ENCODE results near the gene BIN1. TPM values are rescaled to one million over a fixed set of nuclear protein-coding genes. Genes with fewer than 3 reads are reported as not detected.

BIN1 gene
- total RNA-seq, 5 donors from 2014 or later (not counting 1 experiment from before 2014, with no cell fraction given) = 144 to 172 (median 151) TPM

DNA sequence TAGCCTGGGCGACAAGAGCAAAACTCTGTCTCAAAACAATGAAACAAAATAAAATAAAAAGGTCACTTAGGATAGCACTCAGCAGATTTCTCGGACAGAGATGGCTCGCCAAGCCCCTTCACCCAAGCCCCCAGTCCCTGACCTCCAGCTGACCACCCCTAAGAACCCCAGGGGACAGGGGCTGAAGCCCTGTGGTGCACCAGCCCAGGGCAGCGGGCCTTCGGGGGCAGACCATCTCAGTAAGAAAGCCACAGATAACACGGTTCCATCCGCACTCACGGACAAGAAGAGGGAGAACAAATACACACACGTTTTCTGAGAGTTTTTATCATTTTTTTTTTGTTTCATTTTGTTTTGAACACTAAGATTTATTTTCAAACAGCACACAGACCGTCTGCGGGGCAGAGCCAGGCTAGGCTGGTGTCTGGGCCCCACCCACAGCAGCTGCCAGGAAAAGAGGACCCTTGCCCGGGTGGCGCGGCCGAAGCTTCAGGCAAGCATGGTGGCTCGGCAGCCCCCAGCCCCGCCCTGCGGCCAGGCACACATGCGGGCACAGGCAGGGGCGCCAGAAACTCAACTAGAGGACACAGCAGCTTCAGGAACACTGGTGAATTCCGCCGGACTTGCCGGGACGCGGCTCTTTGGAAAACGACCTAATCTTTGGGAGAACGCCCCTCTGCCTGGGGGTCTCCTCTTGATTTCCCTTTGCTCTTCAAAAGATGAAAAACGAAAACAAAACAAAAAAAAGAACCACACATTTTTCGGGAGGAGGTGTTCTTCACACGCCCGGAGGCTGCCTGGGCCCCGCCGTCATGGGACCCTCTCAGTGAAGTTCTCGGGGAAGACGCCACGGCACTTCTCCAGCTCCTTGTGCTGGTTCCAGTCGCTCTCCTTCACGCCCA is 59.0 kb downstream of the BIN1 start:
- DNase-seq = peak in 1 of 35 experiments; percentile 3
- Histone ChIP-seq H3K27ac (ENCODE audit: low read length) (no peak overlapping the region), H3K27me3 (replicated peaks in 1 of 2; ENCODE audit: control insufficient read depth in 2 of 2, extremely low read depth in 1 of 2, insufficient read depth in 2 of 2, low read length in 1 of 2) (no peaks in the 10 kb centered on the region), H3K9me3 (no peaks in the 10 kb centered on the region), H3K4me3 (ENCODE audit: control insufficient read depth in 1 of 2, extremely low read depth in 1 of 2, low read length in 1 of 2) (no peak overlapping the region), H3K4me1 (ENCODE audit: control insufficient read depth in 1 of 2, extremely low read depth in 1 of 2, insufficient read depth in 2 of 2, low read length in 2 of 2) (peaks cover 0 to 24% of the 10 kb centered on the region in 2 experiments), H3K36me3 (ENCODE audit: control insufficient read depth in 2 of 2, extremely low read depth in 1 of 2, insufficient read depth in 1 of 2, low read length in 1 of 2) (peaks cover 13 to 34% of the 10 kb centered on the region in 2 donors)
- Mint-ChIP-seq H3K27me3 (no peaks in the 10 kb centered on the region), H3K4me1 (peaks cover 3 to 9% (median 7%) of the 10 kb centered on the region in 3 donors), H3K9me3 (no peaks in the 10 kb centered on the region), H3K27ac (no peak overlapping the region), H3K36me3 (peaks cover 12% of the 10 kb centered on the region), H3K4me3 (no peak overlapping the region)
- 95% methylated on average over 32 of the region's 38 CpGs for WGBS (ENCODE audit: insufficient coverage)
- ChIA-PET POLR2A (no interaction called here), CTCF (no interaction called here)
- ATAC-seq (replicated peaks in 1 of 4) = no peak

GRCh38 chr2:127047054-127047453 is 59.9 kb downstream of the BIN1 start:
- CTCF ChIA-PET = interaction anchor here in 1 of 2 donors (0.6 kb wide), 1 partner anchor 663 kb away, joined by 3 read pairs; no protein-coding TSS in a partner anchor
- H3K4me1 ChIP-seq (ENCODE audit: control insufficient read depth in 1 of 2, extremely low read depth in 1 of 2, insufficient read depth in 2 of 2, low read length in 2 of 2) = peaks cover 0 to 17% of the 10 kb centered on the region in 2 experiments
- no peaks in the 10 kb centered on the region for H3K27me3 ChIP-seq (replicated peaks in 1 of 2; ENCODE audit: control insufficient read depth in 2 of 2, extremely low read depth in 1 of 2, insufficient read depth in 2 of 2, low read length in 1 of 2)
- POLR2A ChIA-PET = no interaction called here
- H3K9me3 ChIP-seq = no peaks in the 10 kb centered on the region
- 97% methylated on average over 8 of the region's 8 CpGs for WGBS (ENCODE audit: insufficient coverage)
- peaks cover 12% of the 10 kb centered on the region for H3K36me3 Mint-ChIP-seq
- no peaks in the 10 kb centered on the region for H3K9me3 Mint-ChIP-seq
- H3K27ac ChIP-seq (ENCODE audit: low read length) = no peak overlapping the region
- peaks cover 0 to 7% (median 7%) of the 10 kb centered on the region in 3 donors for H3K4me1 Mint-ChIP-seq
- H3K4me3 Mint-ChIP-seq = no peak overlapping the region
- DNase-seq (no peak), ATAC-seq (replicated peaks in 1 of 4) (no peak)
- no peak overlapping the region for H3K4me3 ChIP-seq (ENCODE audit: control insufficient read depth in 1 of 2, extremely low read depth in 1 of 2, low read length in 1 of 2)
- H3K27me3 Mint-ChIP-seq = no peaks in the 10 kb centered on the region
- H3K36me3 ChIP-seq (ENCODE audit: control insufficient read depth in 2 of 2, extremely low read depth in 1 of 2, insufficient read depth in 1 of 2, low read length in 1 of 2) = peaks cover 13 to 32% of the 10 kb centered on the region in 2 donors
- H3K27ac Mint-ChIP-seq = no peak overlapping the region

GRCh38 chr2:127046579-127046978 is 60.4 kb downstream of the BIN1 start:
- Histone ChIP-seq H3K9me3 (no peaks in the 10 kb centered on the region), H3K4me1 (ENCODE audit: control insufficient read depth in 1 of 2, extremely low read depth in 1 of 2, insufficient read depth in 2 of 2, low read length in 2 of 2) (peaks cover 0 to 17% of the 10 kb centered on the region in 2 experiments), H3K27me3 (replicated peaks in 1 of 2; ENCODE audit: control insufficient read depth in 2 of 2, extremely low read depth in 1 of 2, insufficient read depth in 2 of 2, low read length in 1 of 2) (no peaks in the 10 kb centered on the region), H3K36me3 (ENCODE audit: control insufficient read depth in 2 of 2, extremely low read depth in 1 of 2, insufficient read depth in 1 of 2, low read length in 1 of 2) (peaks cover 13 to 29% of the 10 kb centered on the region in 2 donors), H3K27ac (ENCODE audit: low read length) (no peak overlapping the region), H3K4me3 (ENCODE audit: control insufficient read depth in 1 of 2, extremely low read depth in 1 of 2, low read length in 1 of 2) (no peak overlapping the region)
- H3K27ac Mint-ChIP-seq = no peak overlapping the region
- H3K27me3 Mint-ChIP-seq = no peaks in the 10 kb centered on the region
- H3K9me3 Mint-ChIP-seq = no peaks in the 10 kb centered on the region
- no peak overlapping the region for H3K4me3 Mint-ChIP-seq
- WGBS (ENCODE audit: insufficient coverage) = 76% methylated on average over 3 of the region's 3 CpGs
- DNase-seq = no peak
- peaks cover 12% of the 10 kb centered on the region for H3K36me3 Mint-ChIP-seq
- ChIA-PET CTCF (no interaction called here), POLR2A (no interaction called here)
- peaks cover 0 to 7% (median 7%) of the 10 kb centered on the region in 3 donors for H3K4me1 Mint-ChIP-seq
- no peak for ATAC-seq (replicated peaks in 1 of 4)

GRCh38 chr2:127045792-127046501 is 61.0 kb downstream of the BIN1 start:
- DNase-seq = peak in 1 of 35 experiments; percentile 2
- WGBS (ENCODE audit: insufficient coverage) = 96% methylated on average over 17 of the region's 20 CpGs
- Mint-ChIP-seq H3K4me1 (peaks cover 0 to 7% (median 7%) of the 10 kb centered on the region in 3 donors), H3K4me3 (no peak overlapping the region), H3K27me3 (no peaks in the 10 kb centered on the region), H3K27ac (no peak overlapping the region), H3K9me3 (no peaks in the 10 kb centered on the region), H3K36me3 (peaks cover 12% of the 10 kb centered on the region)
- POLR2A ChIA-PET = no interaction called here
- Histone ChIP-seq H3K9me3 (no peaks in the 10 kb centered on the region), H3K4me3 (ENCODE audit: control insufficient read depth in 1 of 2, extremely low read depth in 1 of 2, low read length in 1 of 2) (no peak overlapping the region), H3K27me3 (replicated peaks in 1 of 2; ENCODE audit: control insufficient read depth in 2 of 2, extremely low read depth in 1 of 2, insufficient read depth in 2 of 2, low read length in 1 of 2) (no peaks in the 10 kb centered on the region), H3K27ac (ENCODE audit: low read length) (no peak overlapping the region), H3K4me1 (ENCODE audit: control insufficient read depth in 1 of 2, extremely low read depth in 1 of 2, insufficient read depth in 2 of 2, low read length in 2 of 2) (peaks cover 0 to 17% of the 10 kb centered on the region in 2 experiments), H3K36me3 (ENCODE audit: control insufficient read depth in 2 of 2, extremely low read depth in 1 of 2, insufficient read depth in 1 of 2, low read length in 1 of 2) (peaks cover 13 to 27% of the 10 kb centered on the region in 2 donors)
- ATAC-seq (replicated peaks in 1 of 4) = no peak
- CTCF ChIA-PET = no interaction called here

DNA sequence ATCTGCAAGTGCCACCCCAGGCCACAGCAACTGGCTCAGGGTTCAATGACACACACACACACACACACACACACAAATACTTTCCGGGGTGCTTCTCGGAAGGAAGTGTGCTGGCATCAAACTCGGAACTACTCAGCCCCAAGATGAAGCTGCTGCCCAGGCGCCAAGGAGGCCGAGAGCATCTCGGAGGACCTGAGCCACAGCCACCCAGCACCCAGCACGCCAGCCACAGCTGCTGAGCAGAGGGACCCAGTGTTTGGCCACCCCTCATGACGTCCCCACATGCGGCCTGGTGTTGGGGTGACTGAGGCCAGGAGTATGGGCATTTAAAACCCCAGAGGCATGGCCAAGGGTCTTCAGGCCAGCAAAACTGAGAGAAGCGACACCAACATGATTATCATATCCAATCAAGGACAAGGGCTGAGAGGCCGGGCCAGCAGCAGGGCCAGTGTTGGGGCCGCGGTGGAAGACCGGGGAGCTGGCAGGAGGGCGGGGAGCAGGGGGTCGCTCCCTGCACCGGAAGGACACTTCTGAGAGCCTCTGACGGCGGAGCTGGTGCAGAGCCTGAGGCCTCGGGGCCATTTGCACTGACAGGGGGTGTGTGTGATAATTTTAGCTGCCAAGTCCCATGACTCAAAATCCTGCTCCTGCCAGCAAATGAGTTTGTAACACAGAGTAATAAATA is 61.8 kb downstream of the BIN1 start:
- ChIA-PET CTCF (no interaction called here), POLR2A (no interaction called here)
- peaks cover 0 to 11% of the 10 kb centered on the region in 2 experiments for H3K4me1 ChIP-seq (ENCODE audit: control insufficient read depth in 1 of 2, extremely low read depth in 1 of 2, insufficient read depth in 2 of 2, low read length in 2 of 2)
- H3K27ac ChIP-seq (ENCODE audit: low read length) = no peak overlapping the region
- no peaks in the 10 kb centered on the region for H3K27me3 ChIP-seq (replicated peaks in 1 of 2; ENCODE audit: control insufficient read depth in 2 of 2, extremely low read depth in 1 of 2, insufficient read depth in 2 of 2, low read length in 1 of 2)
- Mint-ChIP-seq H3K27me3 (no peaks in the 10 kb centered on the region), H3K4me1 (peaks cover 0 to 3% (median 3%) of the 10 kb centered on the region in 3 donors), H3K27ac (no peak overlapping the region), H3K9me3 (no peaks in the 10 kb centered on the region), H3K4me3 (no peak overlapping the region), H3K36me3 (peaks cover 12% of the 10 kb centered on the region)
- peaks cover 13 to 21% of the 10 kb centered on the region in 2 donors for H3K36me3 ChIP-seq (ENCODE audit: control insufficient read depth in 2 of 2, extremely low read depth in 1 of 2, insufficient read depth in 1 of 2, low read length in 1 of 2)
- no peaks in the 10 kb centered on the region for H3K9me3 ChIP-seq
- DNase-seq = peak in 1 of 35 experiments; percentile 2
- ATAC-seq (replicated peaks in 1 of 4) = no peak
- WGBS (ENCODE audit: insufficient coverage) = 100% methylated on average over 14 of the region's 20 CpGs
- H3K4me3 ChIP-seq (ENCODE audit: control insufficient read depth in 1 of 2, extremely low read depth in 1 of 2, low read length in 1 of 2) = no peak overlapping the region

DNA sequence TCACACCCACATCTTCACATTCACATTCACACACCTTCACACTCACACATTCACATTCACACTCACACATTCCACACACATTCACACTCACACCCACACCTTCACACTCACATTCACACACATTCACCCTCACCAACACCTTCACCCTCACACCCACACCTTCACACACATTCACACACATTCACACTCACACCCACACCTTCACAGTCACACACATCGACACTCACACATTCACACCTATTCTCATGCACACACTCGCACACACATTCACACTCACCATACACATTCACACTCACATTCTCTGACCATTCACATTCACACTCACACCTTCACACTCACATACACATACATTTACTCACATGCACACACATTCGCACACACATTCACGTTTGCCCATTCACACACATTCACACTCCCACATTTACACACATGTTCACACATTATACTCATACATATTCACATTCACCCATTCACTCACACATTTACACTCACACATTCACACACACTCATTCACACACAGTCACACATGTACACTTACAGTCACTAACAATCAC is 62.7 kb downstream of the BIN1 start:
- H3K27ac ChIP-seq (ENCODE audit: low read length) = no peak overlapping the region
- H3K36me3 Mint-ChIP-seq = peaks cover 12% of the 10 kb centered on the region

More for the DNA sequence above, 62.7 kb downstream of the BIN1 start:
- Histone ChIP-seq H3K4me3 (ENCODE audit: control insufficient read depth in 1 of 2, extremely low read depth in 1 of 2, low read length in 1 of 2) (no peak overlapping the region), H3K4me1 (ENCODE audit: control insufficient read depth in 1 of 2, extremely low read depth in 1 of 2, insufficient read depth in 2 of 2, low read length in 2 of 2) (peaks cover 0 to 6% of the 10 kb centered on the region in 2 experiments), H3K9me3 (no peaks in the 10 kb centered on the region), H3K27me3 (replicated peaks in 1 of 2; ENCODE audit: control insufficient read depth in 2 of 2, extremely low read depth in 1 of 2, insufficient read depth in 2 of 2, low read length in 1 of 2) (peaks cover 0 to 3% of the 10 kb centered on the region in 2 experiments), H3K36me3 (ENCODE audit: control insufficient read depth in 2 of 2, extremely low read depth in 1 of 2, insufficient read depth in 1 of 2, low read length in 1 of 2) (peaks cover 10 to 13% of the 10 kb centered on the region in 2 donors)
- DNase-seq = no peak
- ChIA-PET POLR2A (no interaction called here), CTCF (no interaction called here)
- no peak for ATAC-seq (replicated peaks in 1 of 4)
- Mint-ChIP-seq H3K9me3 (no peaks in the 10 kb centered on the region), H3K27me3 (no peaks in the 10 kb centered on the region), H3K27ac (no peak overlapping the region), H3K4me3 (no peak overlapping the region), H3K4me1 (peaks cover 0 to 3% (median 0%) of the 10 kb centered on the region in 3 donors)
- 94% methylated on average over 4 of the region's 4 CpGs for WGBS (ENCODE audit: insufficient coverage)
